Esophagus squamous epithelium (tissue), 5 donors: ENCODE results near the gene PSEN1. TPM values are rescaled to one million over a fixed set of nuclear protein-coding genes. Genes with fewer than 3 reads are reported as not detected.

Source experiments
- DNase-seq: peaks from one replicate; lab custom pipeline; 2025; lab: John Stamatoyannopoulos, UW
- H3K27ac ChIP-seq, 4 donors: fragments of 200-600 bp; sonication (generic); one replicate each; pipeline ENCODE4 v1.5.1; 2016 to 2019; ENCODE audit warnings: mild to moderate bottlenecking in 1 of 4
- H3K27me3 ChIP-seq, 4 donors: fragments of 200-600 bp; sonication (generic); 1 replicate in 3 of 4; 2 replicates in 1 of 4; pipeline versions ENCODE4 v1.5.1 to v1.6.0; 2017 to 2021; ENCODE audit warnings: antibody characterized with exemption in 1 of 4
- H3K36me3 ChIP-seq, 3 donors: fragments of 200-600 bp; sonication (generic); one replicate each; pipeline ENCODE4 v1.5.1; 2016 to 2019
- H3K4me1 ChIP-seq, 3 donors: fragments of 200-600 bp; sonication (generic); one replicate each; pipeline ENCODE4 v1.5.1; 2017 to 2019
- H3K4me3 ChIP-seq, 4 donors: fragments of 200-600 bp; sonication (generic); 1 replicate in 3 of 4; 2 replicates in 1 of 4; pipeline ENCODE4 v1.5.1; 2016 to 2019; ENCODE audit warnings: mild to moderate bottlenecking in 2 of 4, moderate library complexity in 1 of 4
- H3K9me3 ChIP-seq, 3 donors: fragments of 200-600 bp; sonication (generic); one replicate each; pipeline ENCODE4 v1.5.1; 2016 to 2019
- CTCF ChIP-seq, 6 experiments: fragments of 450-650 bp in 4 of 6; fragments of 200-600 bp in 2 of 6; sonication (generic) in 2 of 6; IDR thresholded peaks; one replicate each; pipeline ENCODE4 v1.5.1; 2016 to 2019; ENCODE audit warnings: antibody characterized with exemption in 6 of 6, mild to moderate bottlenecking in 4 of 6, moderate library complexity in 4 of 6
- POLR2A ChIP-seq, 4 donors: fragments of 450-650 bp; IDR thresholded peaks; one replicate each; pipeline ENCODE4 v1.6.1; 2017; ENCODE audit warnings: antibody characterized with exemption in 4 of 4, mild to moderate bottlenecking in 4 of 4, moderate library complexity in 3 of 4
- WGBS, 2 donors: methylation state at CpG; one replicate each; pipeline ENCODE4 v1.1.5; 2018; 5-methylcytosine and 5-hydroxymethylcytosine counted together
- intact Hi-C: fragments of 100-400 bp; cut with DNase I; formaldehyde crosslinking; loops from one replicate; pipeline ENCODE4 v1.15.0; 2022
- total RNA-seq, 4 donors: library from RNA; depleted of rRNA; stranded (reverse); fragments of >200 nt; gene quantifications; one replicate each; pipeline ENCODE4 v1.1.0, GENCODE V29; 2016
- donor health status: DM: yes; HTN: yes; CAD: no.

The PSEN1 gene
- total RNA-seq, 4 donors from 2014 or later = 34.6 to 49.8 (median 41.5) TPM

GRCh38 chr14:73223049-73223448 lies 86.7 kb downstream of the PSEN1 start:
- peaks cover 0 to 61% (median 12%) of the 10 kb centered on the region in 3 donors for H3K36me3 ChIP-seq
- no peaks in the 10 kb centered on the region for H3K27me3 ChIP-seq
- no peak for DNase-seq
- peak overlapping the region in 2 of 4 donors; percentile 54 to 70 for H3K27ac ChIP-seq
- H3K9me3 ChIP-seq = no peaks in the 10 kb centered on the region
- H3K4me3 ChIP-seq = no peak overlapping the region
- peaks cover 1 to 8% (median 7%) of the 10 kb centered on the region in 3 donors for H3K4me1 ChIP-seq
- WGBS, 2 donors = 52 to 59% methylated on average over 5 of the region's 5 CpGs
- no peak for TF ChIP-seq POLR2A (IDR thresholded peaks at IDR 0.05)
- TF ChIP-seq CTCF (IDR thresholded peaks at IDR 0.05) = no peak
- intact Hi-C loops = no loop called here

GRCh38 chr14:73225496-73225895 lies 89.2 kb downstream of the PSEN1 start:
- H3K4me3 ChIP-seq = no peak overlapping the region
- no peak for DNase-seq
- H3K9me3 ChIP-seq = no peaks in the 10 kb centered on the region
- H3K27ac ChIP-seq = no peak overlapping the region
- intact Hi-C loops = no loop called here
- TF ChIP-seq CTCF (IDR thresholded peaks at IDR 0.05) = no peak
- no peak for TF ChIP-seq POLR2A (IDR thresholded peaks at IDR 0.05)
- H3K36me3 ChIP-seq = peaks cover 0 to 45% (median 3%) of the 10 kb centered on the region in 3 donors
- H3K27me3 ChIP-seq = no peaks in the 10 kb centered on the region
- 77 to 87% methylated on average over 4 of the region's 4 CpGs for WGBS, 2 donors
- peaks cover 11 to 22% (median 16%) of the 10 kb centered on the region in 3 donors for H3K4me1 ChIP-seq

DNA sequence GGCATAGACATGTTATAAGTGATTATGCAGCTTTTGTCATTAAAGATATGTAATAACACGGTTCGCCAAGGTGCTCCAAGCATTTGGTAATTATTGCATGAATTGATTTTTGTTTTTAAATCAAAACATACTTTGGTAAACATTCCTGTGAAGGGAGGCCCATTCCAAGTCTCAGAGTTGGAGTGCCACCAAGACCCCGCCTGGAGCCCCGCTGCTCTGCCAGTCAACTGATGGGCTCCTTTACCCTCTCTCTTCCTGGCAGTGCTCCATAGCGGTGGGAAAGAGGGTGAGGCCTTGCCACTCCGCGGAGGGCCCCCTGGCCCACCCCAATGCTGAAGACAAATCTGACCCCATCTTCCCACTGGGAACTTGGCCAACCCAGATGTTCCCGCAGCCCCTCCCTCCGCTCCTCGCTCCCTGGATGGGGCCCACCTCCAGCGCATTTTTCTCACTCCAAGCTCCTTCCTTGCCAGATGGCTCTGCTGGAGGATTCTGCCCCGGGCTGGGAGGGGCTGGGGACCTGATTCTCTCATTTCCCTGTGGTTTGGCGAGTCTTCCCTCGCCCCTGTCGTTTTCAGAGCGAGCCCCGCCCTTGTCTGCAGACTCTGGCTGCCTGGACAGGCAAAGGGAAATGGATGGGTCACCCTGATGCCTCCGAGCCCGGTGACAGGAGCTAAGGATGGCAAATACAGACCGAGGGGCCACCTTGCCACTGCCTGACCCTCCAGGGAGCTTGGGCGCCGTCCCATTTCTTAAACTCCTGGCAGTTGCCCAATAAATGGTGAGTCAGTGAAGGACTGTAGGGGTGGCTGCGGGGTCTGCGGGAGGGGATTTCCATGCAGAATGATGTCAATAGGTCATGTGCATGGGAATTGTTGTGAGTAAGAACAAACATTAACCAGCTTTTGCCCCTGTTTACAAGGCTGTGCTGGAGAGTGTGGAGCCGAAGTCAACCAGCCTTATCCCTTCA lies 91.8 kb downstream of the PSEN1 start:
- intact Hi-C loops = no loop called here
- DNase-seq = no peak
- peak overlapping the region in 1 of 4 donors; percentile 23 for H3K4me3 ChIP-seq
- H3K4me1 ChIP-seq = peaks cover 11 to 31% (median 16%) of the 10 kb centered on the region in 3 donors
- TF ChIP-seq POLR2A (IDR thresholded peaks at IDR 0.05) = no peak
- TF ChIP-seq CTCF (IDR thresholded peaks at IDR 0.05) = no peak
- H3K36me3 ChIP-seq = peaks cover 0 to 19% (median 0%) of the 10 kb centered on the region in 3 donors
- H3K27me3 ChIP-seq = no peaks in the 10 kb centered on the region
- WGBS, 2 donors = 29 to 30% methylated on average over 12 to 15 of the region's 25 CpGs
- H3K9me3 ChIP-seq = no peaks in the 10 kb centered on the region
- H3K27ac ChIP-seq = peak overlapping the region in 3 of 4 donors; percentile 0 to 62 (median 59)

DNA sequence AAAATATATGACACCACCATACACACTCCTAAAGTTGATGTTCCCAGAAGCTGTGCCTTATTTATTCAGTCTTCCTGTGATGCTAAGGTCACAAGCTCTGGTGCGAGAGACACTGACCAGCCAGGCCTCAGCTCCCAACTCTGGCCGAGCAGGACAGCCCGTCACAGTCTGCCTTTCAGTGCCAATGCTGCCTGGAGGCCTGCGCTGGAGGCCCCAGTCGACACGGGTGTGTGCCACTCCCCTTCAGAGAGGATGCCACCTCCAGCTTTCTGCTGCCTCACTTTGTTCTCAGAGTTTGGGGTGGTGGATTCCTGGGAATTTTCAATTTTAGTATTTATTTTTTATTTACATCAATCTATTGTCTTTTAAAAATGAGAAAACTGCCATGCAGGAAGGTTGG lies 93.7 kb downstream of the PSEN1 start:
- 91 to 93% methylated on average over 3 to 5 of the region's 6 CpGs for WGBS, 2 donors
- Histone ChIP-seq H3K4me3 (no peak overlapping the region), H3K27ac (no peak overlapping the region), H3K27me3 (peaks cover 0 to 14% (median 0%) of the 10 kb centered on the region in 4 donors), H3K9me3 (no peaks in the 10 kb centered on the region), H3K36me3 (peaks cover 0 to 16% (median 0%) of the 10 kb centered on the region in 3 donors), H3K4me1 (peaks cover 11 to 31% (median 16%) of the 10 kb centered on the region in 3 donors)
- DNase-seq = no peak
- intact Hi-C loops = no loop called here
- TF ChIP-seq POLR2A (IDR thresholded peaks at IDR 0.05) (no peak), CTCF (IDR thresholded peaks at IDR 0.05) (no peak)
